Measurements from ENCODE around the gene GNG13.

DNA sequence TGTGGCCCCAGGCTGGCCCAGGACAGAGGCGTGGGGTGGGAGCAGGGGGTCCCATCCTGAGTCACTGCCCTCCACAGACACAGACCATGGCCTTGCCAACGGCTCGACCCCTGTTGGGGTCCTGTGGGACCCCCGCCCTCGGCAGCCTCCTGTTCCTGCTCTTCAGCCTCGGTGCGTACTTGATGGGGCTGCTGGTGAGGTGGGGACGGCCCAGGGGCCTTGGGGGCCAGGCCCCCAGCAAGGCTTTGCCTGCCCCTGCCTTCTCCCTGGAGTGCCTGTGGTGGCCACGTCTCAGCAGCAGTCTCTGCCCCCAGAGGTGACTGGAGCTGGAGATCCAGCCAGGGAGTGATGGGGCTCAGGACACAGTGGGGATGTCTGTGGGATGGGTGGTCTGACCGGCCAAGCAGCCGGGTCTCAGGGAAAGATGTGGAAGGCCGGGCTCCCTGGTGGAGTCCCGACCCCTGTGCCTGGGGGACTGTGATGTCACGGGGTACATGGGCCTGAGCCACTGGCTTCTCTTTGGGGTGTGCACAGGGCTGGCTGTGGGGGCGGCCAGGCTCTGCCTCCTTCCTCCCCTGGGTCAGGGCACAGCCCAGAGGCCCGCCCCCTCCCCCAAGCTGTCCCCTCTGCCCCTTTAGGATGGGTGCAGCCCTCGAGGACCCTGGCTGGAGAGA is 37.8 kb downstream of the GNG13 start:
- TF ChIP-seq, protein P1, sequence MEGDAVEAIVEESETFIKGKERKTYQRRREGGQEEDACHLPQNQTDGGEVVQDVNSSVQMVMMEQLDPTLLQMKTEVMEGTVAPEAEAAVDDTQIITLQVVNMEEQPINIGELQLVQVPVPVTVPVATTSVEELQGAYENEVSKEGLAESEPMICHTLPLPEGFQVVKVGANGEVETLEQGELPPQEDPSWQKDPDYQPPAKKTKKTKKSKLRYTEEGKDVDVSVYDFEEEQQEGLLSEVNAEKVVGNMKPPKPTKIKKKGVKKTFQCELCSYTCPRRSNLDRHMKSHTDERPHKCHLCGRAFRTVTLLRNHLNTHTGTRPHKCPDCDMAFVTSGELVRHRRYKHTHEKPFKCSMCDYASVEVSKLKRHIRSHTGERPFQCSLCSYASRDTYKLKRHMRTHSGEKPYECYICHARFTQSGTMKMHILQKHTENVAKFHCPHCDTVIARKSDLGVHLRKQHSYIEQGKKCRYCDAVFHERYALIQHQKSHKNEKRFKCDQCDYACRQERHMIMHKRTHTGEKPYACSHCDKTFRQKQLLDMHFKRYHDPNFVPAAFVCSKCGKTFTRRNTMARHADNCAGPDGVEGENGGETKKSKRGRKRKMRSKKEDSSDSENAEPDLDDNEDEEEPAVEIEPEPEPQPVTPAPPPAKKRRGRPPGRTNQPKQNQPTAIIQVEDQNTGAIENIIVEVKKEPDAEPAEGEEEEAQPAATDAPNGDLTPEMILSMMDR (IDR thresholded peaks at IDR 0.05): no peak
- no peak for TF ChIP-seq POLR2AphosphoS5 (IDR thresholded peaks at IDR 0.05)

Data from gastroesophageal sphincter (tissue), 3 donors.